HPDE6-E6E7 (cell line): ENCODE measurements around the gene GANC.
"Not testable (repeated sequence)": the region's sequence is repeated elsewhere in the genome, so short reads cannot be mapped to it uniquely, and the experiment has no call there.

Source experiments
- DNase-seq: peaks from one replicate; pipeline ENCODE4 v3.0.0; 2011; ENCODE audit warnings: missing footprints; ENCODE audit errors: extremely low spot score

GANC gene, protein sequence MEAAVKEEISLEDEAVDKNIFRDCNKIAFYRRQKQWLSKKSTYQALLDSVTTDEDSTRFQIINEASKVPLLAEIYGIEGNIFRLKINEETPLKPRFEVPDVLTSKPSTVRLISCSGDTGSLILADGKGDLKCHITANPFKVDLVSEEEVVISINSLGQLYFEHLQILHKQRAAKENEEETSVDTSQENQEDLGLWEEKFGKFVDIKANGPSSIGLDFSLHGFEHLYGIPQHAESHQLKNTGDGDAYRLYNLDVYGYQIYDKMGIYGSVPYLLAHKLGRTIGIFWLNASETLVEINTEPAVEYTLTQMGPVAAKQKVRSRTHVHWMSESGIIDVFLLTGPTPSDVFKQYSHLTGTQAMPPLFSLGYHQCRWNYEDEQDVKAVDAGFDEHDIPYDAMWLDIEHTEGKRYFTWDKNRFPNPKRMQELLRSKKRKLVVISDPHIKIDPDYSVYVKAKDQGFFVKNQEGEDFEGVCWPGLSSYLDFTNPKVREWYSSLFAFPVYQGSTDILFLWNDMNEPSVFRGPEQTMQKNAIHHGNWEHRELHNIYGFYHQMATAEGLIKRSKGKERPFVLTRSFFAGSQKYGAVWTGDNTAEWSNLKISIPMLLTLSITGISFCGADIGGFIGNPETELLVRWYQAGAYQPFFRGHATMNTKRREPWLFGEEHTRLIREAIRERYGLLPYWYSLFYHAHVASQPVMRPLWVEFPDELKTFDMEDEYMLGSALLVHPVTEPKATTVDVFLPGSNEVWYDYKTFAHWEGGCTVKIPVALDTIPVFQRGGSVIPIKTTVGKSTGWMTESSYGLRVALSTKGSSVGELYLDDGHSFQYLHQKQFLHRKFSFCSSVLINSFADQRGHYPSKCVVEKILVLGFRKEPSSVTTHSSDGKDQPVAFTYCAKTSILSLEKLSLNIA (N-terminal part only)

DNA sequence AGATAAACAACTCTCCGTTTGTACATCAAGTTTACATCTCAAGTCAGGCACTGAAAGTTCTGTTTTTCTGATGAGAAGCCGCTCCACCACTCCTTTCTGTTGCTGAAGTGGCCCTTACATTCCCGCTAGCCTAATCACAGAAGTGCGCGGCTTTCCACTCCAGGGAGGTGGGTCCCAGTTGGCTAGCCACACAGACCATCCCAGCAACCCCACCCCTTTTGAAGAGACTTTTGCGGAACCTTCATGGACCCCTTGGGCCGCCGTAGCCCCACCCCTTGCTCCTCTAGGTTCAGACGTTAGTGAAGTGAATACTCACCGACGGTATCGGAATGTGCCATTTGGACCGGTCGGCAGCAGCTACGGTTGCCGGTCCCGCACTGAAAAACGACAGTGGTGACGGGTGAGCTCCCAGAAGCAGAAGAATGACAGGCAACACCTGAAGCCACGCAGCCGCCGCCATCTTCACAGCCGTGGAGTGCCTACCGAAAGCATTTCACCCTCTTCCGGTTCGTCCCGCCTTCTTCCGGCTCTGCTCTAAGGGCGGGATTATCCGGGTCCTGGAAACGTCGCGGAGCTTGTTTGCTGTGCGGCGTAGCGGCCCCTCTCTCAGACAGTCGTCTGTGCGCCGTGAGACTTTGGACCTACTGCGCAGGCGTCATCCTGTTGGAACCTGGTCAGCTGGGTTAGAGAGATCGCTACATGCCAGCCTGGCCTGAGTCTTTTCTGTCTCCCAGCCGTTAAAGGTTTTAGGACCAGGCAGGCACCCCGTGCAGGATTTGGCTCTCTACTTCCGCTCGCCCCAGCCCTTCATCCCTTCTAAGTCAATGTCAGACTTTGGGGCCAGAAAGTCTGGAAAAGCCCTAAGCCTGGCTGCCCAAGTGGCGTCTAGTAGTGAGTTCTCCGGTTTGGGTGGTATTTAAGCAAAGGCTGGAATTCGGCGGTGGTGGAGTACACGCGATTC, at the start of gene GANC, which contains the start of gene TMEM87A:
Gene GANC (plus strand): TSS at position 263 of the 961 bp plus-strand sequence. CDS start 1,281 bp downstream, outside the sequence.
Gene TMEM87A (minus strand): TSS at position 495 of the 961 bp plus-strand sequence. CDS start 35 bp downstream, at position 460.
- peak; percentile 94 for DNase-seq

- no peak for DNase-seq
Observed at GRCh38 chr15:42226648-42227047, 46.4 kb upstream of the GANC start.

DNA sequence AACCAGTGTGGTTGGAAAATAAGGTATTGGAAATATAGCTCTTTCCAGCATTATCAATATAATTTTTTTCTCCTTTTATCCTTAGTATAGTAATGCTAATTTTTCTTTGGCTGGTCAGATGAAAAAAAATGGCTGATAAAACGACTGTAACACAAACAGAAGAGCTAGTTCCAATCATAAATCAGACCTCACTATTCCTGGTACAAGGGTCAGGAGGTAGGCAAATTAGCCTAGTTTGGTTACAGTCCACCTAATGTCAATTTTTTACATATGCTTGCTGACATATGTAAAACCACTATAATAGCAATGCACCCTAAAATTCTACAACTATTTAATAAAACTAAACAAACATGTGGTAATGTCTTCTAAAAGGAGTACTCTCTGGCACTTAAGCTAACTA, 45.0 kb upstream of the GANC start:
- DNase-seq, result no peak

GRCh38 chr15:42228981-42229380, 44.0 kb upstream of the GANC start:
- not testable (repeated sequence) for DNase-seq

- DNase-seq, result no peak
Observed at GRCh38 chr15:42231088-42231487, 41.9 kb upstream of the GANC start.

GRCh38 chr15:42232606-42233005, 40.4 kb upstream of the GANC start:
- no peak for DNase-seq

GRCh38 chr15:42233107-42233506, 39.9 kb upstream of the GANC start:
- DNase-seq, result no peak

DNA sequence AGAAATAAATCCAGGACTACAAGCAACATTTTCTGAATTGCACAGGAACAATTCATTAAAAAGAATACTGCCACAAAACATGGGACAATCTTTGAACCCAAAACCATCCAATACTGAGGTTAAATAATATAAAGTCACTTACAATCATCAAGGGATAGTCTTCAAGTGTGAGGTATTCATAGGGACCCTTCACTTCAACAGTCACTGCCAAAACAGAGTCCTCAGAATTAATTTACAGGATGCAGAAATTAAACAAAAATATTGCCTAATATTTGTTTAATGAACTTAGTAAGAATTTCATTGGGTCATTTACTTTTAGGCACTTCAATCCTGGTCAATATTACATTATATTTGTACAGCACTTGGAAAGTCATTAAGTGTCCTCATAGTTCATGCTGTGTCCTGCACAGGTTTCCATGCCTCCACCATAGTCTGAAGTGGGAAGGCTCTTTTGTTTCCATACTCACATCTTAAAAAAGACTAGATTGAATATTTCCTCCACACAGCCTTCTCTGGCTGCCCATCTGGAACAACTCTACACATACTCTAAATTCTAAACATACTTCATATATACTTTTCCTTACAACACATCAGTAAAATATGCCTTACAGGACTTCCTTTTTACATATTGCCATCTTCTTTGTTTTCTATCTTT, 33.3 kb upstream of the GANC start:
- DNase-seq, result no peak

GRCh38 chr15:42240823-42241222, 32.2 kb upstream of the GANC start:
- no peak for DNase-seq

DNA sequence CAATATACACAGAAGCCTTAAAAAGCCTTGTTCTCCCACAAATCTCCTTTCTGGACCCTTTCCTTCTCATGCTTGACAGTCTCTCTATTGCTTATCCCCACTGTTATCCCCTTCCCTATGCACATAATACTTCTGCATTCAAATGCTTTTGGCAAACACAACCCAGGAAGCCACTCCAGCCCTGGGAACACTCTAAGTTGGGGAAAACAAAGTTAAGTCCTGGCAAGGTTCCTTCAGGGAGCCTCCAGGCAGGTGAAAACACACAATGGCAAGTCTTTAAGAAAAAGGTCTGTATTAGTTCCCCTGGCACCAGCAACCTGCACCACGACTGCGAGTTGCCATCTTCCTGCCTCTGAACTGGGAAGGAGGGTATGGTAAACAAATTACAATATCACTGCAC, 19.7 kb upstream of the GANC start:
- no peak for DNase-seq

DNA sequence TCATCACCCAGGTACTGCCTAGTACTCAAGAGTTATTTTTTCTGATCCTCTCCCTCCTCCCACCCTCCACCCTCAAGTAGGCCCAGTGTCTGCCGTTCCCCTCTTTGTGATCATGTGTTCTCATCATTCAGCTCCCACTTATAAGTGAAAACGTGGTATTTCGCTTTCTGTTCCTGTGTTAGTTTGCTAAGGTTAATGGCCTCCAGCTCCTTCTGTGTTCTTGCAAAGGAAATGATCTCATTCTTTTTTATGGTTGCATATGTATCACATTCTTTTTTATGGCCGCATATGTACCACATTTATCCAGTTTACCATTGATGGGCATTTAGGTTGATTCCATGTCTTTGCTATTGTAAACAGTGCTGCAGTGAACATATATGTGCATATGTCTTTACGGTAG, 8.2 kb upstream of the GANC start:
- DNase-seq, result no peak

- no peak for DNase-seq
Observed at GRCh38 chr15:42267286-42267685, 5.7 kb upstream of the GANC start.

DNA sequence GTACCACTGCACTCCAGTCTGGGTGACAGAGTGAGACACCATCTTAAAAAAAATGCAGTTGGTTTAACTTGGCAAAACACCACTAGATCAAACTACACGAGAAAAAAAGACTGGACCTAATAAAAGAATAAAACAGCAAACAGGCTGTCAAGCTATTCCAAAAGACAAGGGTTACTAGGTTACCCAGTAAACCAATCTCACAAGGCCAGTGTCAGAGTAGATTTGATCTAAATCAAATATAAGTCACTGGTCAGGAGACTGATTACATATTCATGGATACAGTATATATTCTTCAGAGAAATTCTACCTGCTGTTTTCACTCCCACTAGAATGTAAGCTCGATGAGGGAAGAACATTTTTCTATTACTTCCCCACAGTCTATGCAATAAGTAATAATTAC, 2.5 kb upstream of the GANC start:
- no peak for DNase-seq

- DNase-seq, result no peak
Observed at GRCh38 chr15:42270996-42271395, 2.0 kb upstream of the GANC start.

GRCh38 chr15:42273900-42274701, 1.1 kb downstream of the GANC start:
- DNase-seq, result peak; percentile 43

- DNase-seq, result no peak
Observed at GRCh38 chr15:42274702-42274989, 1.6 kb downstream of the GANC start.

GRCh38 chr15:42275780-42276391, 2.9 kb downstream of the GANC start:
- DNase-seq, result no peak

DNA sequence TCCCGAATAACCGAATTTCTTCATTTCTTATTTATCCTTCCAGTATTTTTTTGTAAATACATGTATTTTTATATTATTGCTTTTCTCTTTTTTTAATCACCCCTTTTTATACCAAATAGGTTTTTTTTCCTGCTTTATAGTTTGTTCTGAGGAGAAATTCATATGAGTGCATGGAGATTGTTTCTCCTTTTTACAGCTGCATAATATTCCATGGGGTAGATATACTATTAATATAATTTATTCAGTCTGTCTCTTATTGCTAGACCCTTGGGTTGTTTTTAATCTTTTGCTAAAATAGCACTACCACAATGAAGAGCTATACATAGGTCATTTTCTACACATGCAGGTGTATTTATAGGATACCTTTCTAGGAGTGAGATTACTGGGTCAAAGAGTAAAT, 3.8 kb downstream of the GANC start:
- DNase-seq, result no peak

DNA sequence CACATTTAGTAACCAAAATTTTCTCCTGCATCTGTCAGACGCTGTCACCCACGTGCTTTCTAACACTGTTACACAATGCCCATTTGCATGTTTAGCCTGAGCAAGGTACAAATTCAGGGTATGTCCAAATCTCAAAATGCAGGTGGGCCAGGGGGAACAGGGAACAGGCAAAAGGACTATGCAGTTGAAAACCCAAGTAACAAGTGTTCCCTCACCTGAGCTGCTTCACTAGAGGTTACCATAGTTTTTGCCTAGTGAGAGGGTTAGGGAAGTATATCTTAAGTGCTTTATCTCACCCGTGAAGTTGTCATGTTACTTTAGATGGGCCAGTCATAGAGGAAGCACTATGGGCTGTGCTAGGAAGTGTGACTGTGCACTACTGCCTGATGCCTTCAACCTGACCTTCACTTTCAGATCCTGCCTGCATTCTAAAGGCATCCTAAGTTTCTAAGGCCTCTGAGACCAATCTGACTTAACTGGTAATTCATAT, 6.3 kb downstream of the GANC start:
- DNase-seq, result no peak

DNA sequence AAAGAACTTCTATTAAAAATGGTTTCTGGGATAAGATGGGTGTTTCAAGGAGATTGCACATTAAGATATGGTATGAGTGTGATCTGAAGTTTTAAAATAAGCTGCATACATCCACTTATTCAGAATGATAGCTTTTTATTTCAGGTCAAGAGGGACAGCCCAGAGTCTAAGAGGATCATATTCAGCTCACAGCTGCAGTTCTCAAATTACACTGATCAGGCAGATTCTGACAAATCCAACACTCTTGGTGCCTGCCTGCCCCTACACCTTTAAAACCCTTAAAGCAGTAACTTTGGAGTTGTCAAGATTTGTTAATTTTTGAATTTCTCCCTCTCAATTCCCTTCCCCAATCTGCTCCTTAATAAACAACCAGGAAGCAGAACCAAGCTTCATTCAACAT, 9.3 kb downstream of the GANC start:
- no peak for DNase-seq
